Measurements from ENCODE around the gene ZFYVE9.

DNA sequence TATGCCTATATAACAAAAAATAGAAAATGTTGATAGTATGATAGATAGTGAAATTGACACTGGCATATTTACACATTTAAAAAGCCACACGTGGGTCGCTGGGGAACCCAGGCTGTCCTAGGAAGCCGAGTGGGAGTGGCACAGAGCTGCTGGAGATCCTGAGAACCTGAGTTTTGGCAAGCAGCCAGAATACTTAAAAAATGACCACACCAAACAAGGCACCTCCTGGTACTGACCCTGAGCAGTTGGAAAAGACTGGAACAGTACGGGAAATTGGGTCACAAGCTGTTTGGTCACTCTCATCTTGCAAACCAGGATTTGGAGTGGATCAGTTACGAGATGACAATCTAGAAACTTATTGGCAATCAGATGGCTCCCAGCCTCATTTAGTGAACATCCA, 111.5 kb downstream of the ZFYVE9 start:
- TF ChIP-seq CTCF (conservative IDR thresholded peaks at IDR 0.05; ENCODE audit: low read depth in 2 of 2) (no peak), POLR2AphosphoS5 (IDR thresholded peaks at IDR 0.05; ENCODE audit: low read depth) (no peak), EZH2 (IDR thresholded peaks at IDR 0.05; ENCODE audit: low read depth, unreplicated experiment) (no peak), STAT1 (IDR thresholded peaks at IDR 0.05; ENCODE audit: unreplicated experiment) (no peak)
- TF ChIP-seq, protein P1, sequence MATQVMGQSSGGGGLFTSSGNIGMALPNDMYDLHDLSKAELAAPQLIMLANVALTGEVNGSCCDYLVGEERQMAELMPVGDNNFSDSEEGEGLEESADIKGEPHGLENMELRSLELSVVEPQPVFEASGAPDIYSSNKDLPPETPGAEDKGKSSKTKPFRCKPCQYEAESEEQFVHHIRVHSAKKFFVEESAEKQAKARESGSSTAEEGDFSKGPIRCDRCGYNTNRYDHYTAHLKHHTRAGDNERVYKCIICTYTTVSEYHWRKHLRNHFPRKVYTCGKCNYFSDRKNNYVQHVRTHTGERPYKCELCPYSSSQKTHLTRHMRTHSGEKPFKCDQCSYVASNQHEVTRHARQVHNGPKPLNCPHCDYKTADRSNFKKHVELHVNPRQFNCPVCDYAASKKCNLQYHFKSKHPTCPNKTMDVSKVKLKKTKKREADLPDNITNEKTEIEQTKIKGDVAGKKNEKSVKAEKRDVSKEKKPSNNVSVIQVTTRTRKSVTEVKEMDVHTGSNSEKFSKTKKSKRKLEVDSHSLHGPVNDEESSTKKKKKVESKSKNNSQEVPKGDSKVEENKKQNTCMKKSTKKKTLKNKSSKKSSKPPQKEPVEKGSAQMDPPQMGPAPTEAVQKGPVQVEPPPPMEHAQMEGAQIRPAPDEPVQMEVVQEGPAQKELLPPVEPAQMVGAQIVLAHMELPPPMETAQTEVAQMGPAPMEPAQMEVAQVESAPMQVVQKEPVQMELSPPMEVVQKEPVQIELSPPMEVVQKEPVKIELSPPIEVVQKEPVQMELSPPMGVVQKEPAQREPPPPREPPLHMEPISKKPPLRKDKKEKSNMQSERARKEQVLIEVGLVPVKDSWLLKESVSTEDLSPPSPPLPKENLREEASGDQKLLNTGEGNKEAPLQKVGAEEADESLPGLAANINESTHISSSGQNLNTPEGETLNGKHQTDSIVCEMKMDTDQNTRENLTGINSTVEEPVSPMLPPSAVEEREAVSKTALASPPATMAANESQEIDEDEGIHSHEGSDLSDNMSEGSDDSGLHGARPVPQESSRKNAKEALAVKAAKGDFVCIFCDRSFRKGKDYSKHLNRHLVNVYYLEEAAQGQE (IDR thresholded peaks at IDR 0.05; ENCODE audit: unreplicated experiment), result no peak

Data from GM23338 (cell line).